Fibroblast of lung (primary cell): Measurements from ENCODE around the gene RBP2. TPM values are rescaled to one million over a fixed set of nuclear protein-coding genes. Genes with fewer than 3 reads are reported as not detected.

Experiments used
- DNase-seq, 2 donors: peaks; one replicate each; pipeline versions ENCODE4 v3.0.0 to v3.0.0-alpha.2; 2010; ENCODE audit warnings: low read depth in 2 of 2
- H2AFZ ChIP-seq: 2 replicates; pipeline ENCODE4 v1.5.1; 2012; ENCODE audit warnings: low read length, control low read depth, inconsistent platforms
- H3K27ac ChIP-seq: 2 replicates; pipeline ENCODE4 v1.5.1; 2011; ENCODE audit warnings: low read length, control low read depth; ENCODE audit not compliant: insufficient read depth
- H3K27me3 ChIP-seq: 2 replicates; pipeline ENCODE4 v1.5.1; 2011; ENCODE audit warnings: mild to moderate bottlenecking, low read length; ENCODE audit not compliant: control insufficient read depth, insufficient read depth
- H3K36me3 ChIP-seq: 2 replicates; pipeline ENCODE4 v1.5.1; 2011; ENCODE audit warnings: low read length; ENCODE audit not compliant: control insufficient read depth, insufficient read depth
- H3K4me1 ChIP-seq: 2 replicates; pipeline ENCODE4 v1.5.1; 2011; ENCODE audit warnings: low read length; ENCODE audit not compliant: control insufficient read depth, insufficient read depth; ENCODE audit errors: extremely low read depth
- H3K4me2 ChIP-seq: 2 replicates; pipeline ENCODE4 v1.5.1; 2011; ENCODE audit warnings: low read length, control low read depth; ENCODE audit not compliant: insufficient read depth; ENCODE audit errors: extremely low read depth
- H3K4me3 ChIP-seq, 4 experiments: fragments of 200-600 bp in 1 of 4; sonication (generic) in 1 of 4; replicated peaks in 1 of 4; 2 replicates each; pipeline ENCODE4 v1.5.1; 2011 to 2016; ENCODE audit warnings: low read length in 4 of 4, low read depth in 3 of 4, mild to moderate bottlenecking in 3 of 4, control low read depth in 2 of 4, inconsistent platforms in 1 of 4, mixed read lengths in 1 of 4; ENCODE audit not compliant: insufficient read depth in 1 of 4; ENCODE audit errors: control extremely low read depth in 1 of 4
- H3K79me2 ChIP-seq: 2 replicates; pipeline ENCODE4 v1.5.1; 2012; ENCODE audit warnings: mild to moderate bottlenecking, low read length, inconsistent platforms; ENCODE audit not compliant: control insufficient read depth, insufficient read depth
- H3K9ac ChIP-seq: 2 replicates; pipeline ENCODE4 v1.5.1; 2011; ENCODE audit warnings: mild to moderate bottlenecking, low read length, control low read depth; ENCODE audit not compliant: insufficient read depth
- H3K9me3 ChIP-seq: 2 replicates; pipeline ENCODE4 v1.5.1; 2012; ENCODE audit warnings: low read depth, low read length; ENCODE audit not compliant: control insufficient read depth, insufficient read depth
- H4K20me1 ChIP-seq: 2 replicates; pipeline ENCODE4 v1.5.1; 2011; ENCODE audit warnings: low read length; ENCODE audit not compliant: control insufficient read depth, insufficient read depth; ENCODE audit errors: extremely low read depth
- CTCF ChIP-seq, 2 donors: IDR thresholded peaks in 1 of 2; conservative IDR thresholded peaks in 1 of 2; 1 replicate in 1 of 2; 2 replicates in 1 of 2; pipeline ENCODE4 v1.5.1; 2011 to 2012; ENCODE audit warnings: low read length in 2 of 2, control low read depth in 1 of 2, inconsistent platforms in 1 of 2, low read depth in 1 of 2, mild to moderate bottlenecking in 1 of 2
- EZH2 ChIP-seq: IDR thresholded peaks from 2 replicates; pipeline ENCODE4 v1.5.1; 2012; ENCODE audit warnings: low read length, control low read depth, mild to moderate bottlenecking; ENCODE audit errors: missing control alignments
- polyA minus RNA-seq: library from RNA; depleted of rRNA, polyadenylated mRNA; stranded (reverse); fragments of >200 nt; gene quantifications from 2 replicates; pipeline ENCODE4 v1.2.3, GENCODE V29; 2011; ENCODE audit warnings: low replicate concordance
- polyA plus RNA-seq, 2 donors: library from polyadenylated mRNA; depleted of rRNA in 1 of 2; stranded (reverse) in 1 of 2; unstranded in 1 of 2; fragments of >200 nt; gene quantifications; 2 replicates each; pipeline ENCODE4 v1.2.1, GENCODE V29; 2011 to 2012; ENCODE audit warnings: missing spikeins in 1 of 2
- total RNA-seq: library from RNA; depleted of rRNA; stranded (reverse); fragments of >200 nt; gene quantifications from 2 replicates; pipeline ENCODE4 v1.2.1, GENCODE V29; 2014

The RBP2 gene
- total RNA-seq (not detected in 2 replicates), polyA plus RNA-seq (not detected in 2 replicates), polyA minus RNA-seq (not detected in 2 replicates)
- not detected in 2 replicates for polyA plus RNA-seq (2012)

- H2AFZ ChIP-seq: no peak within 1 kb of the TSS
- H3K79me2 ChIP-seq: no peaks in the 10 kb centered on the region
- H3K27ac ChIP-seq: no peak within 1 kb of the TSS
- H4K20me1 ChIP-seq: no peaks in the 10 kb centered on the region
- no peak for DNase-seq
- no peak within 1 kb of the TSS for H3K4me2 ChIP-seq
- H3K27me3 ChIP-seq: no peaks in the 10 kb centered on the region
- no peaks in the 10 kb centered on the region for H3K36me3 ChIP-seq
- no peaks in the 10 kb centered on the region for H3K9me3 ChIP-seq
- H3K9ac ChIP-seq: no peak within 1 kb of the TSS
- TF ChIP-seq CTCF (conservative IDR thresholded peaks at IDR 0.05 in 1 of 2, IDR thresholded peaks at IDR 0.05 in 1 of 2; ENCODE audit: low read depth in 1 of 2, low read length in 2 of 2) (no peak), EZH2 (no peak)
- no peaks in the 10 kb centered on the region for H3K4me1 ChIP-seq
- no peak within 1 kb of the TSS for H3K4me3 ChIP-seq
These were observed at the start of gene RBP2 for GRCh38 chr3:139476348-139476747. TSS of gene RBP2 (minus strand) at chr3:139476516. CDS start at chr3:139476459, 57 bp downstream.

GRCh38 chr3:139524841-139525636 lies 48.7 kb upstream of the RBP2 start:
- Histone ChIP-seq H3K4me2 (no peak overlapping the region), H3K36me3 (no peaks in the 10 kb centered on the region), H3K79me2 (no peaks in the 10 kb centered on the region), H4K20me1 (no peaks in the 10 kb centered on the region), H3K4me3 (no peak overlapping the region), H2AFZ (no peak overlapping the region), H3K9me3 (no peaks in the 10 kb centered on the region), H3K27ac (no peak overlapping the region), H3K9ac (no peak overlapping the region), H3K27me3 (no peaks in the 10 kb centered on the region), H3K4me1 (no peaks in the 10 kb centered on the region)
- no peak for TF ChIP-seq CTCF (conservative IDR thresholded peaks at IDR 0.05 in 1 of 2, IDR thresholded peaks at IDR 0.05 in 1 of 2; ENCODE audit: low read depth in 1 of 2, low read length in 2 of 2)
- no peak for TF ChIP-seq EZH2
- DNase-seq: no peak

GRCh38 chr3:139523718-139524117 lies 47.4 kb upstream of the RBP2 start:
- no peak overlapping the region for H3K9ac ChIP-seq

More at GRCh38 chr3:139523718-139524117, 47.4 kb upstream of the RBP2 start:
- TF ChIP-seq CTCF (conservative IDR thresholded peaks at IDR 0.05 in 1 of 2, IDR thresholded peaks at IDR 0.05 in 1 of 2; ENCODE audit: low read depth in 1 of 2, low read length in 2 of 2) (no peak), EZH2 (no peak)
- no peak overlapping the region for H3K4me3 ChIP-seq
- H2AFZ ChIP-seq: no peak overlapping the region
- no peaks in the 10 kb centered on the region for H4K20me1 ChIP-seq
- no peak overlapping the region for H3K27ac ChIP-seq
- no peaks in the 10 kb centered on the region for H3K36me3 ChIP-seq
- no peak overlapping the region for H3K4me2 ChIP-seq
- no peaks in the 10 kb centered on the region for H3K27me3 ChIP-seq
- H3K4me1 ChIP-seq: no peaks in the 10 kb centered on the region
- no peak for DNase-seq
- no peaks in the 10 kb centered on the region for H3K9me3 ChIP-seq
- no peaks in the 10 kb centered on the region for H3K79me2 ChIP-seq
